Measurements from ENCODE around the gene PLXNA2. TPM values are rescaled to one million over a fixed set of nuclear protein-coding genes. Genes with fewer than 3 reads are reported as not detected.

PLXNA2 gene
- total and polyA plus RNA-seq, 7 donors: 2.4 to 16.1 (median 6.4) TPM

- no peak overlapping the region for H3K27ac ChIP-seq
- no peaks in the 10 kb centered on the region for H3K4me1 ChIP-seq
- WGBS, 2 donors: 79 to 88% methylated on average over 3 of the region's 3 CpGs
- H3K36me3 ChIP-seq: no peaks in the 10 kb centered on the region
- no peak for DNase-seq
- intact Hi-C loops (cut with DNase I): no loop called here
- no peaks in the 10 kb centered on the region for H3K27me3 ChIP-seq
- TF ChIP-seq CTCF (IDR thresholded peaks at IDR 0.05) (no peak), EP300 (IDR thresholded peaks at IDR 0.05) (no peak), POLR2A (IDR thresholded peaks at IDR 0.05) (no peak), POLR2AphosphoS5 (IDR thresholded peaks at IDR 0.05) (no peak)
- no peaks in the 10 kb centered on the region for H3K9me3 ChIP-seq
- no peak overlapping the region for H3K4me3 ChIP-seq
Observed at GRCh38 chr1:208276757-208277435, 32.7 kb upstream of the PLXNA2 start.

- WGBS, 2 donors: 84 to 85% methylated on average over 2 of the region's 2 CpGs
- no peak for DNase-seq
- TF ChIP-seq POLR2A (IDR thresholded peaks at IDR 0.05) (no peak), POLR2AphosphoS5 (IDR thresholded peaks at IDR 0.05) (no peak), CTCF (IDR thresholded peaks at IDR 0.05) (no peak), EP300 (IDR thresholded peaks at IDR 0.05) (no peak)
- intact Hi-C loops (cut with DNase I): no loop called here
- no peak overlapping the region for H3K27ac ChIP-seq
- no peak overlapping the region for H3K4me3 ChIP-seq
- H3K36me3 ChIP-seq: no peaks in the 10 kb centered on the region
- no peaks in the 10 kb centered on the region for H3K9me3 ChIP-seq
- no peaks in the 10 kb centered on the region for H3K27me3 ChIP-seq
- H3K4me1 ChIP-seq: peaks cover 0 to under 1% (median 0%) of the 10 kb centered on the region in 4 donors
Observed at GRCh38 chr1:208275083-208275482, 30.9 kb upstream of the PLXNA2 start.

- Histone ChIP-seq H3K36me3 (no peaks in the 10 kb centered on the region), H3K4me1 (peaks cover 0 to 16% (median 14%) of the 10 kb centered on the region in 4 donors), H3K27me3 (peaks cover 0 to 4% (median 0%) of the 10 kb centered on the region in 3 donors), H3K27ac (no peak overlapping the region), H3K9me3 (no peaks in the 10 kb centered on the region), H3K4me3 (no peak overlapping the region)
- DNase-seq: no peak
- WGBS, 2 donors: 93 to 94% methylated on average over 6 of the region's 6 CpGs
- TF ChIP-seq POLR2AphosphoS5 (IDR thresholded peaks at IDR 0.05): no peak
- no peak for TF ChIP-seq CTCF (IDR thresholded peaks at IDR 0.05)
- TF ChIP-seq POLR2A (IDR thresholded peaks at IDR 0.05): no peak
- TF ChIP-seq EP300 (IDR thresholded peaks at IDR 0.05): no peak
- intact Hi-C loops (cut with DNase I): no loop called here
Observed at GRCh38 chr1:208273386-208274017, 29.3 kb upstream of the PLXNA2 start.

- Histone ChIP-seq H3K36me3 (no peaks in the 10 kb centered on the region), H3K4me3 (no peak overlapping the region), H3K4me1 (peaks cover 0 to 17% (median 14%) of the 10 kb centered on the region in 4 donors), H3K27me3 (peaks cover 0 to 12% (median 0%) of the 10 kb centered on the region in 3 donors), H3K9me3 (no peaks in the 10 kb centered on the region), H3K27ac (no peak overlapping the region)
- intact Hi-C loops (cut with DNase I): no loop called here
- DNase-seq: no peak
- 86 to 89% methylated on average over 1 of the region's 1 CpG for WGBS, 2 donors
- no peak for TF ChIP-seq CTCF (IDR thresholded peaks at IDR 0.05)
- no peak for TF ChIP-seq POLR2A (IDR thresholded peaks at IDR 0.05)
- no peak for TF ChIP-seq EP300 (IDR thresholded peaks at IDR 0.05)
- no peak for TF ChIP-seq POLR2AphosphoS5 (IDR thresholded peaks at IDR 0.05)
Observed at GRCh38 chr1:208272713-208273112, 28.5 kb upstream of the PLXNA2 start.
